Transverse colon (tissue), 4 donors: Measurements from ENCODE around the gene CNGA1. TPM values are rescaled to one million over a fixed set of nuclear protein-coding genes. Genes with fewer than 3 reads are reported as not detected.
"Not testable (repeated sequence)": the region's sequence is repeated elsewhere in the genome, so short reads cannot be mapped to it uniquely, and the experiment has no call there.

Experiments
- DNase-seq: peaks from one replicate; pipeline ENCODE4 v3.0.0-alpha.2; 2019
- H3K27ac ChIP-seq, 4 donors: fragments of 200-600 bp; sonication (generic); 2 replicates each; pipeline ENCODE4 v1.5.1; 2016 to 2018; ENCODE audit warnings: inconsistent platforms in 4 of 4
- H3K27me3 ChIP-seq: fragments of 200-600 bp; sonication (generic); 2 replicates; pipeline ENCODE4 v1.5.1; 2017; ENCODE audit warnings: inconsistent platforms
- H3K36me3 ChIP-seq, 4 donors: fragments of 200-600 bp; sonication (generic); 2 replicates each; pipeline ENCODE4 v1.5.1; 2017 to 2019; ENCODE audit warnings: inconsistent platforms in 4 of 4
- H3K4me1 ChIP-seq, 4 donors: fragments of 200-600 bp; sonication (generic); 2 replicates each; pipeline ENCODE4 v1.5.1; 2017 to 2020; ENCODE audit warnings: inconsistent platforms in 4 of 4
- H3K4me3 ChIP-seq, 4 donors: fragments of 200-600 bp; sonication (generic); 1 replicate in 1 of 4; 2 replicates in 3 of 4; pipeline versions ENCODE4 v1.5.1 to v1.6.1; 2017 to 2019; ENCODE audit warnings: inconsistent platforms in 4 of 4
- H3K9me3 ChIP-seq, 2 donors: fragments of 200-600 bp; sonication (generic); 2 replicates each; pipeline ENCODE4 v1.5.1; 2017 to 2019; ENCODE audit warnings: inconsistent platforms in 2 of 2
- CTCF ChIP-seq, 5 experiments: fragments of 200-600 bp in 3 of 5; fragments of 450-650 bp in 2 of 5; sonication (generic) in 3 of 5; IDR thresholded peaks; 1 replicate in 2 of 5; 2 replicates in 3 of 5; pipeline ENCODE4 v1.5.1; 2016 to 2017; ENCODE audit warnings: antibody characterized with exemption in 5 of 5, inconsistent platforms in 3 of 5, mild to moderate bottlenecking in 2 of 5, moderate library complexity in 1 of 5
- EP300 ChIP-seq: sonication (generic); formaldehyde crosslinking; IDR thresholded peaks from one replicate; pipeline ENCODE4 v1.6.1; 2017; ENCODE audit warnings: antibody characterized with exemption, low read depth
- POLR2A ChIP-seq: fragments of 450-650 bp; IDR thresholded peaks from one replicate; pipeline ENCODE4 v1.6.1; 2016; ENCODE audit warnings: antibody characterized with exemption, mild to moderate bottlenecking, moderate library complexity
- POLR2AphosphoS5 ChIP-seq, 3 donors: sonication (generic); formaldehyde crosslinking; IDR thresholded peaks; one replicate each; pipeline ENCODE4 v1.6.1; 2016; ENCODE audit warnings: antibody characterized with exemption in 3 of 3
- WGBS, 2 donors: methylation state at CpG; one replicate each; pipeline ENCODE4 v1.1.5; 2018; ENCODE audit warnings: low coverage in 1 of 2; 5-methylcytosine and 5-hydroxymethylcytosine counted together
- in situ Hi-C, 4 donors: fragments of 200-750 bp; cut with MboI; loops; one replicate each; pipeline versions ENCODE4 v1.15.0 to v1.15.1; 2017; ENCODE audit warnings: low sequenced_read_pairs in 3 of 4, low pct_ligation_motif_present in 1 of 4, low pct_unique_long_range_greater_than_20kb in 1 of 4
- intact Hi-C: fragments of 100-400 bp; cut with DNase I; formaldehyde crosslinking; loops from one replicate; pipeline ENCODE4 v1.15.1; 2023; ENCODE audit warnings: low total_unique reads
- total RNA-seq, 4 donors: library from RNA; depleted of rRNA; stranded (reverse); fragments of >200 nt; gene quantifications; one replicate each; pipeline ENCODE4 v1.1.0, GENCODE V29; 2016

The CNGA1 gene
- total RNA-seq, 4 donors from 2014 or later = 1.2 to 21.0 (median 15.0) TPM

DNA sequence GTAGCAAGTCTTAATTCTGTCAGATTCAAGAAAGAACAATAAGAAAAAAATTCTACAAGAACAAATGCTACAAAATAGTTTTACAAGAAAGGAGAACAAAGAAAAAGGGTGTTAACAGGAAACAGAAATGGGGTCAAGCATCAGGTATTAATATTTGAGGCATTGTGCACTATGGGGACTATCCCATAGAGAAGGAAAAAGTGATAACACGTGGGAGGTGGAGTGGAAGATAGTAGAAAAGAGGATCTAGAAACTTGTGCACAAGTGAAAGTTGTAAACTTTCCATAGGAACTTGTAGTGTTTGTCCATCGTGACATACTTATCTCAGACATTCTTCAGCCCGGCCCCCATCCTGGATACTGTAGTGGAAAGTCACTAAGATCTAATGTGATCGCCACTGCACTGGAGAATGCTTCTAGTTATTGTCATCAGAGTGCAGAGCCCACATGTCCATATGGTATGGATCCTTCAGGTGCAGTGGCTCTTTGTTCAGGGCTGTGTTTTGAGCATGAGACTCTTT lies 86.7 kb downstream of the CNGA1 start:
- H3K9me3 ChIP-seq = no peaks in the 10 kb centered on the region
- intact Hi-C loops = loop anchor here (10.0 kb wide), 1 partner anchor 155 kb away; no protein-coding TSS in a partner anchor
- no peak for DNase-seq
- H3K4me3 ChIP-seq = no peak overlapping the region
- H3K27me3 ChIP-seq = no peaks in the 10 kb centered on the region
- H3K36me3 ChIP-seq = no peaks in the 10 kb centered on the region
- H3K4me1 ChIP-seq = peaks cover 0 to 11% (median 3%) of the 10 kb centered on the region in 4 donors
- H3K27ac ChIP-seq = no peak overlapping the region
- WGBS, 2 donors = 75 to 80% methylated on average over 4 of the region's 4 CpGs
- in situ Hi-C loops = loop anchor here in 2 of 4 donors (10.0 to 25.0 kb wide), 2 partner anchors 242 to 245 kb away; no protein-coding TSS in a partner anchor
- TF ChIP-seq EP300 (no peak), POLR2AphosphoS5 (IDR thresholded peaks at IDR 0.05) (no peak), CTCF (IDR thresholded peaks at IDR 0.05) (no peak), POLR2A (no peak)

GRCh38 chr4:47926667-47927258 lies 89.7 kb downstream of the CNGA1 start:
- Histone ChIP-seq H3K4me1 (peaks cover 0 to 7% (median 2%) of the 10 kb centered on the region in 4 donors), H3K4me3 (peak overlapping the region in 2 of 4 donors; percentile 3 to 27), H3K36me3 (no peaks in the 10 kb centered on the region), H3K27ac (no peak overlapping the region), H3K27me3 (no peaks in the 10 kb centered on the region), H3K9me3 (no peaks in the 10 kb centered on the region)
- 0 to 6% methylated on average over 2 to 15 of the region's 15 CpGs for WGBS, 2 donors
- TF ChIP-seq POLR2A = no peak
- TF ChIP-seq EP300 = no peak
- TF ChIP-seq POLR2AphosphoS5 (IDR thresholded peaks at IDR 0.05) = no peak
- TF ChIP-seq CTCF (IDR thresholded peaks at IDR 0.05) = peak; percentile 43 to 58 (median 56)
- intact Hi-C loops (loop anchor here (10.0 kb wide), 1 partner anchor 158 kb away; no protein-coding TSS in a partner anchor), in situ Hi-C loops (loop anchor here in 1 of 4 donors (25.0 kb wide), 1 partner anchor 239 kb away; no protein-coding TSS in a partner anchor)
- DNase-seq = peak; percentile 51

- intact Hi-C loops (loop anchor here (10.0 kb wide), 1 partner anchor 162 kb away; no protein-coding TSS in a partner anchor), in situ Hi-C loops (loop anchor here in 2 of 4 donors (25.0 kb wide), 2 partner anchors 436 to 461 kb away; partner anchors contain the start of genes ATP10D (in 1 of the 2) and COMMD8 (in 1 of the 2))
- not testable (repeated sequence) for H3K4me1 ChIP-seq, H3K27me3 ChIP-seq, H3K27ac ChIP-seq, DNase-seq, H3K36me3 ChIP-seq, H3K4me3 ChIP-seq, H3K9me3 ChIP-seq
- 78% methylated on average over 6 to 8 of the region's 8 CpGs for WGBS, 2 donors
Measured at GRCh38 chr4:47923261-47923608, 93.2 kb downstream of the CNGA1 start.

GRCh38 chr4:47922436-47923260 lies 93.8 kb downstream of the CNGA1 start:
- not testable (repeated sequence) for DNase-seq, H3K27ac ChIP-seq, H3K9me3 ChIP-seq, H3K4me1 ChIP-seq, H3K27me3 ChIP-seq, H3K4me3 ChIP-seq, H3K36me3 ChIP-seq
- intact Hi-C loops (loop anchor here (10.0 kb wide), 1 partner anchor 162 kb away; no protein-coding TSS in a partner anchor), in situ Hi-C loops (loop anchor here in 2 of 4 donors (25.0 kb wide), 2 partner anchors 435 to 460 kb away; partner anchors contain the start of genes ATP10D (in 1 of the 2) and COMMD8 (in 1 of the 2))
- WGBS, 2 donors = 79% methylated on average over 17 of the region's 17 CpGs; no CpG with 5 or more reads in 1 of the 2 donors

DNA sequence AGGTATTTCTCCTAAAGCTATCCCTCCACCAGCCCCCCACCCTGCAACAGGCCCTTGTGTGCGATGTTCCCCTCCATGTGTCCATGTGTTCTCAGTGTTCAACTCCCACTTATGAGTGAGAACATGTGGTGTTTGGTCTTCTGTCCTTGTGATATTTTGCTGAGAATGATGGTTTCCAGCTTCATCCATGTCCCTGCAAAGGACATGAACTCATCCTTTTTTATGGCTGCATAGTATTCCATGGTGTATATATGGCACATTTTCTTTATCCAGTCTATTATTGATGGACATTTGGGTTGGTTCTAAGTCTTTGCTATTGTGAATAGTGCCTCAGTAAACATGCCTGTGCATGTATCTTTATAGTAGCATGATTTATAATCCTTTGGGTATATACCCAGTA lies 99.3 kb downstream of the CNGA1 start:
- in situ Hi-C loops = loop anchor here in 2 of 4 donors (25.0 kb wide), 2 partner anchors 430 to 455 kb away; partner anchors contain the start of genes ATP10D (in 1 of the 2) and COMMD8 (in 1 of the 2)
- 100% methylated on average over 1 of the region's 1 CpG; no CpG with 5 or more reads in 1 of the 2 donors for WGBS, 2 donors
- DNase-seq, H3K27me3 ChIP-seq, H3K4me3 ChIP-seq, H3K36me3 ChIP-seq, H3K9me3 ChIP-seq, H3K27ac ChIP-seq, intact Hi-C loops: not testable (repeated sequence)
- H3K4me1 ChIP-seq = peaks cover 0 to 15% (median 9%) of the 10 kb centered on the region in 4 donors
